Islet of Langerhans (tissue), 1 donor: ENCODE results near the gene IFT57.

Source experiments
- FAIRE-seq: peaks from one replicate; lab custom pipeline; 2011; peaks lifted over from hg19 to GRCh38; lab: Jason Lieb, UNC

Gene IFT57

GRCh38 chr3:108218811-108219210, 3.4 kb downstream of the IFT57 start:
- FAIRE-seq: no peak

GRCh38 chr3:108215871-108216270, 6.4 kb downstream of the IFT57 start:
- FAIRE-seq: peak; percentile 92

GRCh38 chr3:108209579-108209978, 12.6 kb downstream of the IFT57 start:
- no peak for FAIRE-seq

GRCh38 chr3:108208831-108209230, 13.4 kb downstream of the IFT57 start:
- peak; percentile 88 for FAIRE-seq

GRCh38 chr3:108202834-108203233, 19.4 kb downstream of the IFT57 start:
- no peak for FAIRE-seq

GRCh38 chr3:108202080-108202479, 20.1 kb downstream of the IFT57 start:
- no peak for FAIRE-seq

- no peak for FAIRE-seq
Measured at GRCh38 chr3:108201258-108201657, 21.0 kb downstream of the IFT57 start.

GRCh38 chr3:108200578-108200977, 21.6 kb downstream of the IFT57 start:
- no peak for FAIRE-seq

GRCh38 chr3:108200024-108200423, 22.2 kb downstream of the IFT57 start:
- FAIRE-seq: no peak

GRCh38 chr3:108191394-108191793, 30.8 kb downstream of the IFT57 start:
- FAIRE-seq: no peak

GRCh38 chr3:108190346-108190745, 31.9 kb downstream of the IFT57 start:
- no peak for FAIRE-seq

GRCh38 chr3:108189440-108189839, 32.8 kb downstream of the IFT57 start:
- no peak for FAIRE-seq

- FAIRE-seq: no peak
Measured at GRCh38 chr3:108185536-108185935, 36.7 kb downstream of the IFT57 start.

GRCh38 chr3:108184824-108185223, 37.4 kb downstream of the IFT57 start:
- FAIRE-seq: no peak

- FAIRE-seq: no peak
Measured at GRCh38 chr3:108183971-108184370, 38.3 kb downstream of the IFT57 start.

- FAIRE-seq: no peak
Measured at GRCh38 chr3:108183181-108183580, 39.0 kb downstream of the IFT57 start.

GRCh38 chr3:108182339-108182738, 39.9 kb downstream of the IFT57 start:
- FAIRE-seq: no peak

GRCh38 chr3:108181172-108181571, 41.1 kb downstream of the IFT57 start:
- FAIRE-seq: no peak

GRCh38 chr3:108180194-108180593, 42.0 kb downstream of the IFT57 start:
- FAIRE-seq: no peak

GRCh38 chr3:108178676-108179075, 43.5 kb downstream of the IFT57 start:
- FAIRE-seq: peak; percentile 13

GRCh38 chr3:108177536-108177935, 44.7 kb downstream of the IFT57 start:
- FAIRE-seq: peak; percentile 68

- no peak for FAIRE-seq
Measured at GRCh38 chr3:108175352-108175751, 46.9 kb downstream of the IFT57 start.

GRCh38 chr3:108171106-108171505, 51.1 kb downstream of the IFT57 start:
- no peak for FAIRE-seq

- no peak for FAIRE-seq
Measured at GRCh38 chr3:108164391-108164790, 57.8 kb downstream of the IFT57 start.

GRCh38 chr3:108159865-108160264, 62.4 kb downstream of the IFT57 start:
- no peak for FAIRE-seq
